ENCODE results near the gene FUS.
"Not testable (repeated sequence)": the region's sequence is repeated elsewhere in the genome, so short reads cannot be mapped to it uniquely, and the experiment has no call there.

The FUS gene

DNA sequence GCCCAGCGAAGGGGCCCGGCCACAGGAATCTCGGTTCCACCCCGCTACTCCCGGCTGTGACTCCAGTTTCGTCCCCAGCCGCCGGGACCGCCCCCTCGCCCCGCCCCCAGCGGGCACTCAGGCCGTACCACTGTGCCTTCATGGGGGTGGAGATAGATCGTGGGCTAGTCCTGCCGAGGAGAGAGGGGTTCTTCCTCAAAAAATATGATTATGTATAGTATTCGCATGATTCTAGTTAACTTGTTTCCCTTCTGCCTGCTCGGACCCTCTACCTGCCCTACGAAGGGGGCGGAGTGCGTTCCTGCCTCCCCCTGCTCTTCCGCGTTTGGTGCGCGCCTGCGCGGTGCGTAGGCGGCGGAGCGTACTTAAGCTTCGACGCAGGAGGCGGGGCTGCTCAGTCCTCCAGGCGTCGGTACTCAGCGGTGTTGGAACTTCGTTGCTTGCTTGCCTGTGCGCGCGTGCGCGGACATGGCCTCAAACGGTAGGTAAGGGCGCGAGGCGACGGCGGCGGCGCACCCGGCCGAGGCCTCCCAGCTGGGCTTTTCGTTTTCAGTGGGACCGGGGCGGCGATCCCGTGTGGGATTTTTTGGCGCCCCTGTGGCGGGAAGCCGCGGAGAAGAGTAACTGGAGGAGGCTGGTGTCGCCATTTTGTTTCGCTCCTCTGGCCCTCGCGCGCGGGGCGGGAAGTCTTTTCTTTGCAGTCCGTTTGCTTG lies at the start of gene FUS:
Gene FUS, plus strand, starts transcription at position 393 of the 713 bp plus-strand sequence. Its CDS starts 76 bp downstream, at position 469.
- peak; percentile 87 for DNase-seq

GRCh38 chr16:31130336-31130891 lies 49.5 kb upstream of the FUS start:
- DNase-seq, result no peak

GRCh38 chr16:31130899-31131298 lies 49.0 kb upstream of the FUS start:
- no peak for DNase-seq

- DNase-seq, result no peak
These were observed 48.5 kb upstream of the FUS start for GRCh38 chr16:31131416-31131815.

GRCh38 chr16:31131841-31132271 lies 48.1 kb upstream of the FUS start:
- no peak for DNase-seq

DNA sequence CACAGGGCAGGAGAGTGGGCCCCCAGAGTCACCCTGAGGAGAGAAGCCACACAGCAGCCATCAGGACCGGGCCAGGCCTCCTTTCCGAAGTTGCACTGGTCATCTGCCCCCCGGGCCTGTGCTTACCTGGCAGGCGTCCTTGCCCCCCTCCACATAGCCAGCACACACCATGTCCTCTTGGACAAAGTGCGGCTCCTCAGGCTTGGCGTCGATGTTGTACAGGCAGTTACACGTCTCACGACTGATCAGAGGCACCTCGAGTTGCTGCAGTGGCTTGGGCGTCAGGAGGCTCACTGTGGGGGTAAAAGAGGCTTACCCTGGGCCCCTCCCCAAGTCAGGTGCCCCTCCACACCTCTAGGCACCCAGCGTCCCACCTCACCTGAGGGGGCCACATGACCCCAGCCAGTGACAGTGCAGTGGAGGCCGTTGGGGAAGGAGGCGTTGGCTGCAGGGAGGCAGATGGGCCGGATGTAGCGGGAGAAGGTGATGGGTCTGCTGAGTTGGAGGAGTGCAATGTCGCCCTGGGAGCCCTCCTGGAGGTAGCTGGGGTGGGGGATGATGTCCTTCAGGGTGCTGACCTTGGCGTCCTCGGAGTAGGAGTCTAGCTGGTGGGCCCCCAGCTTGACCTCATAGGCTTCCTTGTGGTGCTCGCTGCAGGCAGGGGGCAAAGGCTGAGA lies 47.5 kb upstream of the FUS start:
- DNase-seq, result no peak

DNA sequence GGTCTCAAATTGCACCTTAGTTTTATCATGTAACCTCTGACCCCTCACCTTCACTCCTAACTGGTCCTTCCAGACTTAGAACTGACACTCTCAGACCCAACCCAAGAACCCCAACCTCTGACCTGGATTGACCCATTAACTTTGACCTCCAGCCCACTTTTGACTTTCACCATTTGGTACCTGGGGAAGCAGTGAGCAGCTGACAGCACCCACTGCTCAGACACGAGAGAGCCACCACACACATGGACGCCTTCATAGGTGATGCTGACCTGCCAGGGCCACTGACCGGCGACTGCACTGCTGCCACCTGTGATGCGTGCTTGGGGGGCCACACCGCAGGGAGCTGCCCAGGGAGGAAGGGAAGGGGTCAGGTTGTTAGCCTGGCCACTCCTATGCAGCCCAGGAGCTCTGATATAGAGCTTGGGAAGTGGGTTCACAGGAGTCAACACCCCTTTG lies 46.9 kb upstream of the FUS start:
- DNase-seq, result no peak

DNA sequence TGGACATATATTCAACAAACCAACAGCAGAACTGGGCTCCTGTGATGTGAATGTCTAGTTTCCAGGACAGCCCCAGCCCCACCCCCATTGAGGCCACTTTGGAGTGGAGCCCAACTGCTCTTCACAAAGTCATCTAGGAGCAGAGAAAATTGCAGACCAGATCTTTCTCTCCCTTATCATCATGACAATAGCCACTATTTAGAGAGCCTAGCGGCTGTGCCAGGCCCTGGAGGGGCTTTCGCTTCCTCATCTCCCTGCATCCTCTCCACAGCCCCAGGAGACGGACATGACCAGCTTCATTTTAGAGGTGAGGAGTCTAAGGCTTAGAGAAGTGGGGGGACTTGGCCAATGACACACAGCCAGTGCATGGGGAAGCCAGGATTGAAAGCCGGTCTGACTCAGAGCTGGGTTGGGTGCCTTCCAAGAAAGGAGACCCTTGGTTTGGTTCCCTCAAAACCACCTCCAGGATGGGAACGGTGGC lies 45.8 kb upstream of the FUS start:
- no peak for DNase-seq

DNA sequence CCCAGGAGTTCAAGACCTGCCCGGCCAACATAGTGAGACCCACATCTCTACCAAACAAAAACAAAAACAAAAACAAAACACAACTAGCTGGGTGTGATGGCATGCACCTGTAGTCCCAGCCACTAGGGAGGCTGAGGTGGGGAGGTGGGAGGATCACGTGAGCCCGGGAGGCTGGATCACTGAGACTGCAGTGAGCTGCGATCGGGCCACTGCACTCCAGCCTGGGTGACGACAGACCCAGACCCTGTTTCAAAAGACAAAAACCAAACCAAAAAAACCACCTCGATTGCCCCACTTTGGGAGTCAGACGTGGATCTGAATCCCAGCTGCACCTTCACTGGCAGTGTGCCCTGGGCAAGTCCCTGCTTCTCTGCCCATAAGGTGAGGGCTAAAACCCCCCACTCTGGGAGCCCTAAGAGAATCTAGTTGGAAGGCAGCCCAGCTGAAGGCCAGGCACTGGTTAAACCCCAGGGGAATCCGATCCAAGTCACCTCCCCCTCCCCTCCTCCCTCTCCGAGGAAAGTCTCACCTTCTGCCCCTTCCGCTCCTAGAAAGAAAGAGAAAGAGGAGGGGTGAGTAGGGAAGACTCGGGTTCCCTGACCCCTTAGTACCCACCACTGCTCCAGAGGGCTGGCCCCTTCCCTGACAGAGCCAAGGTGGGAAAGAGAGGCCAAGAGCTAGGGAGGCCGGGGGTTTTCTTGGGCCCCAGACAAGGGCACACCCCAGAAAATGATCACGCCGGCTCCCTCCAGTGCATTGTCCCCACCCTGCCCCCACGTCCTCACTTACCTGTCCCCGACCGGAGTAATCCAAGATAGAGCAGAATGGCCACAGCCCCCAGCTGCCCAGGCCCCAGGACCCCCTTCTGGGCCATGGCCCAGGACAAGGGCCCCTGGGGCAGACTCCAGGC lies 45.1 kb upstream of the FUS start:
- peak; percentile 97 for DNase-seq

GRCh38 chr16:31135535-31136286 lies 44.2 kb upstream of the FUS start, which contains the start of gene PRSS8:
PRSS8 (minus strand) TSS chr16:31135727; CDS start chr16:31135498, 229 bp downstream.
- DNase-seq, result peak; percentile 29

- DNase-seq, result no peak
These were observed 43.7 kb upstream of the FUS start for GRCh38 chr16:31136287-31136662.

DNA sequence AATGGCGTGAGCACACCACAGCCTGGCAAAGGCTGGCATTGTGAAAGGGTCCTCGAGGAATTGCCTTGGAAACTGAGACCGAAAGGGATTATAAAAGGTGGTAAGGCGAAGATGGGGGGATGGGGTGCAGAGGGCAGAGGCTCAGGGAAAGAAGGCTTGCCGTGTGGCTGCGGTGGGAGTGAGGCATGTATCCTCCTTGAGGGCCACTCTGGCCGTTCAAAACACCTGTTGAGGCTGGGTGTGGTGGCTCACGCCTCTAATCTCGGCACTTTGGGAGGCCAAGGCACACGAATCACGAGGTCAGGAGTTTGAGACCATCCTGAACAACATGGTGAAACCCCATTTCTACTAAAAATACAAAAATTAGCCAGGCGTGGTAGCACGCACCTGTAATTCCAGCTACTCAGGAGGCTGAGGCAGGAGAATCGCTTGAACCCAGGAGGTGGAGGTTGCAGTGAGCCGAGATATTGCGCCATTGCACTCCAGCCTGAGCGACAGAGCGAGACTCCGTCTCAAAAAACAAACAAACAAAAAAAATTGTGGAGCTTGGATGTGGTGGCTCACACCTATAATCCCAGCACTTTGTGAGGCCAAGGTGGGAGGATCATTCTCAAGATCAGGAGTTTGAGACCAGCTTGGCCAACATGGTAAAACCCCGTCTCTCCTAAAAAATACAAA lies 43.0 kb upstream of the FUS start:
- not testable (repeated sequence) for DNase-seq

- no peak for DNase-seq
These were observed 41.0 kb upstream of the FUS start for GRCh38 chr16:31138621-31139578.

- not testable (repeated sequence) for DNase-seq
These were observed 38.9 kb upstream of the FUS start for GRCh38 chr16:31141071-31141469.

DNA sequence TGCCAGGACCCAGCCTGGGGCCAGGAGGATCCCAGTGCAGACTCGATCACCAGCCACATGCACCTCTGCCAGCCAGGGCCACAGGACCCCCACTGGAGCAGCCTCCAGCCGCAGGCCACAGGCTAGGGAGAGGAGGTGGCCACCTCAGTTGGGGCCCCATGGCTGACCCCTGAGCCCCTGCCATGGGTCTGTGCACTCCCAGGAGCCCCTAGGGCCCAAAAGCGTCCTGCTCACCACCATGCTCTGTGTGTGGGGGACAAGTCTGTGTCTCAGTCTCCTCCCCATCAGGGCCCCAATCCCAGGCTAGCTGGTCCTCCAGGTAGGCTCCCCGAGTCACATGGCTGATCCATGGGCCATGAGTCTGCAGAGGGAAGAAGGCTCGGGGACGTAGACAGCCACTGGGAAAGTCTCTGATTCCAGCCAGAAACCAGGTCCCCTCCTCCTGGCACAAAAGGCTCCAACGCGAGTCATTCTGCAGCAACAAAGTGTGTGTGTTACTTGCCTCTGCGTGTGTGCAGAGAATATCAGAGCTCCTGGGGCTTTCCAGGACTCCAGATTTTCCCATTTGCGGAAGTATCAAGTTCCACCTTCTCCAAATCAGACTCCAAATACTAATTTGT lies 38.3 kb upstream of the FUS start:
- no peak for DNase-seq

GRCh38 chr16:31142109-31143010 lies 37.6 kb upstream of the FUS start:
- peak; percentile 98 for DNase-seq

DNA sequence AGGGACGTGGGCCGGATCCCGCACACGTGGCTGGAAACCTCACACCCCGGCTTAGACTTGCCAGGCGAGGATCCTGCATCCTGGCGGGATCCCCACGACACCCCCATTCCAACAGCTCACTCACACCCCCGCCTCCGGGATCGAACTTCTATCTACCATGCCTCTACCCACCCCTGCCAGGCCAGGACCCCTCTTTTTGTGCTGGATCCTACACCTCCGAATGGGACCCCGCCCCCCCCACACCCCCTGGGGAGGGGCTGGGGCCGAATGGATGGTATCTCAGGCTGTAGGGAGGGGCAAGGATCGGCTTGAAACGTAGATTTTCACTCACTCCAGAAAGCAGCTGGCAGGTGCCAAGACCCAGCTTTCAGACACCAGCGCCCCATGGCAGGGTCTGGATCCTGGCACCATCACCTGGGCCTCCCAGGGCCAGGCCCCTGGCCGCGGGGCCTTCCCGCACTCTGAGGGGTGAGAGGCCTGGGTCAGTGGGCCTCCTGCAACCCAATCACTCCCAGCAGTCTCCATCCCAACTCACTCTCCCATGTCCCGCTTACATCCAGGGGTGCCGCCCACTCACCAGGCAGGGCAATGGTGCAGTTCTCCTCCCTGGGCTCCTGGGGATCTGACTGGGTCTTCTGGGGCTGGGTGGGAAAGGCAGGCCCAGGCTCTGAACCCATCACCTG lies 36.8 kb upstream of the FUS start:
- DNase-seq, result no peak

DNA sequence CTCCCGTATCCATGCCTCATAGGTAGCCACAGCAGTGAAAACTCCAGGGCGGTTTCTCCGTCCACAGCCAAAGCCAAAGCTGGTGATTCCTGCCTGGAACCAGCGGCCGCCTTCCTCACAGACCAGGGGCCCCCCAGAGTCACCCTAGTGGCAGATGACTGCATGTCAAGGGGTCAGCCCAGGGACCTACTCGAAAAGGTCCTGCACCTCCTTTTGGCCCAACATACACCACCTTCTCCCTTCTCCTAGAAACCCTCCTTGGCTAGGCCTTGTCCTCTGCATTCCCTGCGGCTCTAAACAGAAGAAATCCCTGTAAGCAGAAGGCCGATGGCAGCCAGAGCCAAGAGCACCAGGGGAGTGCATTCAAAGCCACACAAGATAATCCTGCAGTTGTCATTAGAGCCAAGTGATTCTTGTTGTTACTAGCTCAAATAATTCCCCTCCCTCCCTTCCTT lies 36.2 kb upstream of the FUS start:
- DNase-seq, result no peak

Measured in NCI-H2171 treated with DMSO at 0.1 percent for 48 hours (cell line).